ENCODE measurements around the gene FBXO27. TPM values are rescaled to one million over a fixed set of nuclear protein-coding genes. Genes with fewer than 3 reads are reported as not detected.

The FBXO27 gene
- 0.18 and 0.49 TPM in 2 replicates for total RNA-seq

GRCh38 chr19:39032063-39032918 is at the start of gene FBXO27:
TSS of gene FBXO27 (minus strand) at chr19:39032549. CDS start at chr19:39032227, 322 bp downstream.

GRCh38 chr19:38975214-38975860 is 57.0 kb downstream of the FBXO27 start, which contains the start of gene FBXO17:
TSS of gene FBXO17 (minus strand) at chr19:38975742. CDS start at chr19:38950319, 25,423 bp downstream.

Other genes starting within 250 kb of the FBXO27 start
- not detected in 2 replicates for gene LGALS7B, start 243.3 kb downstream of the FBXO27 start, total RNA-seq
- not detected in 2 replicates for gene LGALS4, start 219.6 kb downstream of the FBXO27 start, total RNA-seq
- 61.9 and 89.9 TPM in 2 replicates for gene ECH1, start 200.8 kb downstream of the FBXO27 start, total RNA-seq
- 179 and 198 TPM in 2 replicates for gene HNRNPL, start 182.6 kb downstream of the FBXO27 start, total RNA-seq
- 1.5 and 2.3 TPM in 2 replicates for gene RINL, start 154.3 kb downstream of the FBXO27 start, total RNA-seq
- 56.7 and 57.2 TPM in 2 replicates for gene SIRT2, start 132.9 kb downstream of the FBXO27 start, total RNA-seq
- 15.3 and 18.0 TPM in 2 replicates for gene NFKBIB, start 132.6 kb downstream of the FBXO27 start, total RNA-seq
- not detected in 2 replicates for gene CCER2, start 120.4 kb downstream of the FBXO27 start, total RNA-seq
- 15.5 and 22.0 TPM in 2 replicates for gene SARS2, start 101.8 kb downstream of the FBXO27 start, total RNA-seq
- 32.2 and 33.8 TPM in 2 replicates for gene MRPS12, start 101.6 kb downstream of the FBXO27 start, total RNA-seq
- 18.4 and 26.2 TPM in 2 replicates for gene FBXO17, start 56.8 kb downstream of the FBXO27 start, total RNA-seq
- gene ACP7, start 51.8 kb upstream of the FBXO27 start, total RNA-seq = not detected in 2 replicates
- 7.0 and 9.1 TPM in 2 replicates for gene PAK4, start 93.2 kb upstream of the FBXO27 start, total RNA-seq
- gene NCCRP1, start 164.4 kb upstream of the FBXO27 start, total RNA-seq = not detected in 2 replicates
- gene SYCN, start 171.7 kb upstream of the FBXO27 start, total RNA-seq = not detected in 2 replicates
- not detected in 2 replicates for gene IFNL3, start 212.5 kb upstream of the FBXO27 start, total RNA-seq
- gene IFNL4, start 216.3 kb upstream of the FBXO27 start, total RNA-seq = not detected in 2 replicates
- not detected in 2 replicates for gene IFNL2, start 235.8 kb upstream of the FBXO27 start, total RNA-seq

Measured in cardiac atrium fibroblast (primary cell).